ENCODE data around the gene OVOL3. TPM values are rescaled to one million over a fixed set of nuclear protein-coding genes. Genes with fewer than 3 reads are reported as not detected.
"Not testable (repeated sequence)": the region's sequence is repeated elsewhere in the genome, so short reads cannot be mapped to it uniquely, and the experiment has no call there.

The OVOL3 gene
- total RNA-seq (2014; rRNA removed; shearing (Covaris generic)) = 0.39 TPM in 1 of 2 replicates, not detected in the other

GRCh38 chr19:36110487-36111199 is at the start of gene OVOL3:
TSS of gene OVOL3 (plus strand) at chr19:36111143. CDS start at chr19:36111203, 60 bp downstream.
- no peak for DNase-seq (ENCODE audit: low read depth)

DNA sequence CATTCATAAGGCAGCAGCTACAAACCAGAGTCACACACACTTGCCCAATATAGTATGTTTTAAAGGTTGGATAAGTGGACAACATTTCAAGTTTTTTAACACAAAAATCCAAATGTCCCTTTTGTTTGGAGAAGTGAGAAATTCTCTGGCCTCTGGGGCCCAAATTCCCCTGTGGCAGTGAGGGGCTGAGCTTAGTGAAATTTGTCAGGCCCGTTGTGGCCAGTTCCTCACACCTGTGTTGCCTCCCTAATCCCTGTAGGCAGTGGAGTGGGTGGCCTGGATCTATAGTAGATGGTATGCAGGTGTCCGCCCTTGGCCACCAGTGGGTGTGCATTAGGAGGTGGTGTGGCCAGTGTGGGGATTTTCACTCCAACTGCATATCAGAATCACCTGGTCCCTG is 49.6 kb upstream of the OVOL3 start:
- DNase-seq (ENCODE audit: low read depth) = no peak

DNA sequence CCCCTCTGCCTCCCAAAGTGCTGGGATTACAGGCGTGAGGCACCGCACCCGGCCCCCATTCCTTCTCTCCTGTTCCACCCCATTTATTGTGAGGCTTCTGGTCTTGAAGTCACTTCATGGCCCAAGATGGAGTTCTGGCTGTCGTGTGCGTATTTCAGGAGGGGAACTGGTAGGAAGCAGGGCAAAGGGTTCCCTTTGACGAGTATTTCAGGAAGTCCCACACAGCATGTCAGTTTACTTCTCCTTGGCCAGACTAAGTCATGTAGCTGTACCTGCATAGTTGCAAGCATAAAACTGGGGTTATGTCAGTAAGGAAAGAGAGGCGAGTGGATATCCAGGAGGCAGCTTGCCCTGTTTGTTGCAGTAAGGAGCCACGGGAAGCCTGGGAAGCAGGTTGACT is 46.1 kb upstream of the OVOL3 start:
- DNase-seq (ENCODE audit: low read depth) = no peak

DNA sequence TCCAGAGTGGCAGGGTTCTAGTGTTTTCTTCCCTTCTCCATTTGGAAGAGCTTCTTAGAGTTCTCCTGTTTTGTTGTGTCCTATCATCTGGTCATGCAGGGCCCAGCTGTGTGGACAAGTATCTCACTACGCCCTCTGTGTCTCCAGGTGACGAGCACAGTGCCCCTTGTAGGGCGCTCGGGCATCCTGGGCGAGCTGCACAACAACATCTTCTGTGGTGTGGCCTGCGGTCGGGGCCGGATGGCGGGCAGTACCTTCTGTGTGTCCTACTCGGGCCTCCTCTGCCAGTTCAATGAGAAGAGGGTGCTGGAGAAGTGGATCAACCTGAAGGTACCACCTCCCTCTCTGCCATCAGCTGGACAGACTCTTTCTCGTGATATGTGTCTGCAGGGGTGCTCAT is 43.3 kb upstream of the OVOL3 start:
- no peak for DNase-seq (ENCODE audit: low read depth)

DNA sequence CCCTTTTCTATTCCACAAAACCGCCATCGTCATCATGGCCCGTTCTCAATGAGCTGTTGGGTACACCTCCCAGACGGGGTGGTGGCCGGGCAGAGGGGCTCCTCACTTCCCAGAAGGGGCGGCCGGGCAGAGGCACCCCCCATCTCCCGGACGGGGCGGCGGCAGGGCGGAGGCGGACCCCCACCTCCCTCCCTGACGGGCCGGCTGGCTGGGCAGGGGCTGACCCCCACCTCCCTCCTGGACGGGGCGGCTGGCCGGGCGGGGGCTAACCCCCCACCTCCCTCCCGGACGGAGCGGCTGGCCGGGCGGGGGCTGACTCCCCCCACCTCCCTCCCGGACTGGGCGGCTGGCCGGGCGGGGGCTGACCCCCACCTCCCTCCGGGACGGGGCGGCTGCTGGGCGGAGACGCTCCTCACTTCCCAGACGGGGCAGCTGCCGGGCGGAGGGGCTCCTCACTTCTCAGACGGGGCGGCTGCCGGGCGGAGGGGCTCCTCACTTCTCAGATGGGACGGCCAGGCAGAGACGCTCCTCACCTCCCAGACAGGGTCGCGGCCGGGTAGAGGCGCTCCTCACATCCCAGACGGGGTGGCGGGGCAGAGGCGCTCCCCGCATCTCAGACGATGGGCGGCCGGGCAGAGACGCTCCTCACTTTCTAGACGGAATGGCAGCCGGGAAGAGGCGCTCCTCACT is 42.0 kb upstream of the OVOL3 start:
- not testable (repeated sequence) for DNase-seq (ENCODE audit: low read depth)

DNA sequence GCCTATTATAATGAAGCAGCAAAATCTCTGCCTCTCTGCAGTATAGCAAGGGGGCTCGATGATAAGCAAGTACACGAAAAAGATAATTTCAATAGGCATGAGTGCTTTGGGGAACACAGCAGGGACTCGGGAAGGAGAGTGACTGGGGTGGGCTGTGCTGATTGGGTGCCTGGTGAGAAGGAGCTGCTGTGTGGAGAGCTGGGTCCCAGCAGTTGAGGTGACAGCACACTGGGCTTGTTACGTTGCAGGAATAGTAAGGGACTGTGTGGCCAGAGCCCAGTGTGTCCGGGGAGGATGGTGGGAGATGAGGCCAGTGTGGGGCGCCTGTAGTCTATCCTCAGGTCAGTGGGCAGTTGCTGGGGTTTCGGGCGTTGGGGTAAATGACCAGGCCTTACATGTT is 38.9 kb upstream of the OVOL3 start:
- DNase-seq (ENCODE audit: low read depth) = no peak

- DNase-seq (ENCODE audit: low read depth) = no peak
Observed at GRCh38 chr19:36073121-36073876, 37.6 kb upstream of the OVOL3 start.

GRCh38 chr19:36079389-36079945 is 31.5 kb upstream of the OVOL3 start:
- DNase-seq (ENCODE audit: low read depth) = no peak

DNA sequence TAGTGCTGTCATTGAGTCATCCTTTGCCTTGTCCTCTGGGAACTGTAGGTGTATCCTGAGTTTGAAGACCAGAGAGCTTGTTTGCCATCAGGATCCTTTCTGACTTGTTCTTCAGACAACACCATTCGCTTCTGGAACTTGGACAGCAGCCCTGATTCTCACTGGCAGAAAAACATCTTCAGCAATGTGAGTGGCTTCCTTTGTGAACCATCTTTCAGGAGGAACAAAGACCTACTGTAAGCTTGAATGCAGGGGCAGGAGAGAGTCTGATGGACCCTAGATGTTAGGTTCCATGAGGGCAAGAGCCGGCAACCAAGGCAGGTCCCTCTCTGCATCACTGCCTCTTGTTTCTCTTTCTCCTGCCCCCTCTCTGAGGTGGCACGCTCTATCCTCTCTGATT is 29.6 kb upstream of the OVOL3 start:
- DNase-seq (ENCODE audit: low read depth) = no peak

DNA sequence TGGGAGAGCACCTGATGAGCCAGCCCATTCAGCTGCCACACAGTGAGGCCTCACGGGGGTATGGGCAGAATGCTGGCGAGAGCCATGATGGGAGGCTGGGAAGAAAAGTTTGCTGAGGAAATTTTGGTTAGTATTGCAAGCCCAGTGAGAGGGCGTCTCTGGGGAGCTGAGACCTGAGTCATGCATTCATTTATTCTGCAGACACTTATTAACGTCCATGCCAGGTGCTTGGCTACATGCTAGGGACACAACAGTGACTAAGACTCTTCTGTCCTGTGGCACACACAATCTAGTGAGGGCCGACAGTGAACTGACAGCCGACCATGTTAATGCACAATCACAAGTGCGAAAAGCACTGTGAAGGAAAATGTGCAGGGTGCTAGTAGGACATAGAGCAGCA is 29.0 kb upstream of the OVOL3 start:
- no peak for DNase-seq (ENCODE audit: low read depth)

DNA sequence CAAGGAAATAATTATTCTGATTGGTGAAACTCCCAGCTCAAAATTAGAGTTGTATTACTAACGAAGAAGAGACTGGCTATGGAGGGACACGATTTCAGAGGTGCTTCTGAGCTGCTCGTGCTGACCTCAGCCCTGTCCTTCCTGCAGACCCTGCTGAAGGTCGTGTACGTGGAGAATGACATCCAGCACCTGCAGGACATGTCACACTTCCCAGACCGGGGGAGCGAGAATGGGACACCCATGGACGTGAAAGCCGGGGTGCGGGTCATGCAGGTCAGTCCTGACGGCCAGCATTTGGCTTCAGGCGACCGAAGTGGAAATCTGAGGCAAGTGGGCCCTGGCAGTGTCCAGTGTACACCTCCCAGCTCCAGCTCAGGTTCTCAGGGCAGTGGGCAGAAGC is 28.0 kb upstream of the OVOL3 start:
- DNase-seq (ENCODE audit: low read depth) = no peak

- no peak for DNase-seq (ENCODE audit: low read depth)
Observed at GRCh38 chr19:36084231-36085009, 26.5 kb upstream of the OVOL3 start.

- no peak for DNase-seq (ENCODE audit: low read depth)
Observed at GRCh38 chr19:36086326-36086725, 24.6 kb upstream of the OVOL3 start.

GRCh38 chr19:36089847-36090246 is 21.1 kb upstream of the OVOL3 start:
- no peak for DNase-seq (ENCODE audit: low read depth)

GRCh38 chr19:36090910-36091695 is 19.8 kb upstream of the OVOL3 start:
- no peak for DNase-seq (ENCODE audit: low read depth)

- DNase-seq (ENCODE audit: low read depth) = no peak
Observed at GRCh38 chr19:36092566-36092965, 18.4 kb upstream of the OVOL3 start.

- DNase-seq (ENCODE audit: low read depth) = no peak
Observed at GRCh38 chr19:36093146-36093662, 17.7 kb upstream of the OVOL3 start.

DNA sequence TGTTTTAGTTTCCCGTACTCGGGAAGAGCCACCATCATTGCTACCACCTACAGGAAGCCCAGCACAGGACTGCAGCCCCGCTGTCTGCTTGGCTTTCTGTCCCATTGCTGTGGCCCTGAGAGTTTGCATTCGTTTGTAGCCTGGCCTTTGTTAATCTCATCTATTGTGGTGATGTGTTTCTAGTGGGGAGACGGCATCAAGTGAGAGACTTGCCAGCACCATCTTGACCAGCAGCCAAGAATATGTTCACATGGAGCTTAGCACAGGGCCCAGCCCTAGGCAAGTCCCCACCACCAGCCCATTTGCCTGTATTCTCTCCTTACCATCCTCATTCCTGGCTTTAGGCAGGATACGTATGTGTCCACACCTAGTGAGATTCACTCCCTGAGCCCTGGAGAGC is 17.3 kb upstream of the OVOL3 start:
- DNase-seq (ENCODE audit: low read depth) = no peak

DNA sequence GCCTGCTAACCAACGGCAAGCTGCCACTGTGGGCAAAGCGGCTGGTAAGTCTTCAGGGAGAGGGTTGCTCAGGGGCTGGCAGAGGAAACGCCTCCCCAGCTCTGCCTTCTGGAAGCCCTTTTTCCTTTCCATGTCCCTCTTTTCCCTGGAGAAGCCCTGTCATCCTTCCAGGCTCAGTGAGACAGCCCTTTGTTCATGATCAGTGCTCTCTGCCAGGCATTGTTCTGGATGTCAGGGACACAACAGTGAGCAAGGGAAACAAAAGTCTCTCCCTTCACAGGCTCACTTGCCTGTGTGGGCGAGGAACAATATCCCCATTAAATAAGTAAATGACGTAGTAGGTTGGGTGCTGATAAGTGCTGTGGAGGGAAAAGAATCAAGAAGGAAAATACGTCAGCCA is 13.9 kb upstream of the OVOL3 start:
- no peak for DNase-seq (ENCODE audit: low read depth)

DNA sequence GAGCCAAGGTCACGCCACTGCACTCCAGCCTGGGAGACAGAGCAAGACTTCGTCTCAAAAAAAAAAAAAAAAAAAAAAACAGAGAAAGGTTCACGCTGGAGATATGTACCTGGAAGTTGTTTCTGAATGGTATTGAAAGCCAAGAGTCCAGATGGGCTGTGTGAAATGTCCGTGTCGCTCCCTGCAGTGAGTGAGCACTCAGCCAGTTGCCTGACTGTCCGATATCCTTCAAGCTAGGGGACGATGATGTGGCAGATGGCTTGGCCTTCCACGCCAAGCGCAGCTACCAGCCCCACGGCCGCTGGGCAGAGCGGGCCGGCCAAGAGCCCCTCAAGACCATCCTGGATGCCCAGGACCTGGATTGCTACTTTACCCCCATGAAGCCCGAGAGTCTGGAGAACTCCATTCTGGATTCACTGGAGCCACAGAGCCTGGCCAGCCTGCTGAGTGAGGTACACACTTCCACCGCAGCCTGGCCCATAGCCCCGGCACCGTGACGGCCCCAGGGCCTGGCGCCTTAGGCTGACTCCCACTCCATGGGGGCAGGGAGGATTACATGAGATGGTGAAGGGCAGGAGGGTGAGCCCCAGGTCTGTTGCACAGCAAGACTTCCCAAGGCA is 11.7 kb upstream of the OVOL3 start:
- DNase-seq (ENCODE audit: low read depth) = no peak

Measured in M059J (cell line).